ENCODE results near the gene CCDC60.

CCDC60 gene, protein sequence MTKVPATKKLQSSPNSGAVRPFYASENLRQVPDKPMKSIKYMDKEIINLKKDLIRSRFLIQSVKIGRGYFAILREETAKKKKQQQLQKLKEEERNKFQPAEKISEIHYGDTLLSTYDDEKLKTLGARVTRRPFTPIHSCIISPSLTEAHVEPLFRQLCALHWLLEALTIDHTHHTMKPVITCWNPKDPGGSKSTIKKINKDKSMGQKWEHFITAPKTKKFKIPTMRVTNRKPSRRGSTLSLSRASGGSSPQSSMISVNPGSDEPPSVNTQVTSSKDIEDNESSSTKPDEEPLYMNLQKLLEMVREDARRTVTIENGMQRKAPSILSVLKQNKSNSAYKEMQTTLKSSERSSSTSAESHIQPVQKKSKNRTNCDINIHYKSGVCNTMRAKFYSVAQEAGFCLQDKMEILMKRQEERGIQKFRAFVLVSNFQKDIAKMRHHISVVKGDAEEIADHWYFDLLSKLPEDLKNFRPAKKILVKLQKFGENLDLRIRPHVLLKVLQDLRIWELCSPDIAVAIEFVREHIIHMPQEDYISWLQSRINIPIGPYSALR

DNA sequence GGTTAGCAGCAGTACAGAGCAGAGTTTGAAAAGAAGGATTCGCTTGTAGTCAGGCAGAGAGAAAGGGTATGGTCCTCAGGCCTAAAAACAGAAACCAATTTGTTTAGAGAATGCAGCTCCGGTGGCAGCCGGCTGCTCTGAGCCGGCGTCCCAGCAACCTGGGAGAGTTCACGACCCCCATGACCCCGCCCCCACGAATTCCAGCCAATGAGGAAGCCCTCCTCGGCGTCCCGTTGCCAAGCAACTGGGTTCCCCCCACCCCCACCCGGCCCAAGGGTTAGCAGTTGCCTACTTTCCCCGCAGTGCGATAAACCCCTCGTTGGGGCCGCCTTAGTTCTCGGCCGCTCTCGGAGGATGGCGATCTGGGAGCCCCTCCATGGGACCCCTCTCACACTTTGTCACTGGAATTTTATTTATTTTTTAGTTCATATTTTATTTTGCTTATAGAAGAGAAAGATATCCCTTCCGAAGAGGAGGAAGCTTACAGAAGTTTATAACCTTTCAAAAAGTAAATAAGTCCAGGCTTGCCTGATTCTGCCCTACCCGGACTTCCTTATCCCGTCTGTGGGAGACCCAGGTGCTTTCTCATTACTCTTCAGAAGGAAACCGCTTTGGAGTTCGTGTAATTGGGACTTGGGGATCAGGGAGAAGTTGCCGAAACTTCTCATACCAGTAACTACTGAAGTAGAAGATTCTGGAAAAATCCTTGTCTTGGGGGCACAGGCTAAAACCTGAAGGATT, at the start of gene CCDC60:
Gene CCDC60, plus strand, starts transcription at position 300 of the 741 bp plus-strand sequence. CDS start 448 bp downstream, outside the sequence.
- peak in 1 of 58 donors; percentile 0 for DNase-seq

DNA sequence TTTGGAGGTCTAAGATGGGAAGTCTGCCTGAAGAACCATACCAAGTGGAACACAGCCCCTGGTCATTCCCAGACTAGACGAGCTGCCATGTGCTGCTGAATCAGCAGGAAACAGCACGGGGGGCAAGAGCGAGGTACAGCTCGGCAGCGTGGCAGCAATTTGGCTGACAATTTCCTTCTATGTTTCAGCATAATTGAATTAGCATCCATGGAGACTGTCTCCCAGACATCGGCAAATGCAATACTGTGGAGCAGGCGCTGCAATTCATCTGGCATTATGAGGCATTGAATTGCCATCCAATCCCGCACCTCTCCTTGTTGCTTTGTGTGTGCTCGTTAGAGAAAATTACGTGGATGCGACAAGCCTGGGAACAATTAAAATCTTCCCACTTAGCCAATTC, 46.0 kb upstream of the CCDC60 start:
- peak in 13 of 58 donors; percentile 2 to 41 (median 16) for DNase-seq

DNA sequence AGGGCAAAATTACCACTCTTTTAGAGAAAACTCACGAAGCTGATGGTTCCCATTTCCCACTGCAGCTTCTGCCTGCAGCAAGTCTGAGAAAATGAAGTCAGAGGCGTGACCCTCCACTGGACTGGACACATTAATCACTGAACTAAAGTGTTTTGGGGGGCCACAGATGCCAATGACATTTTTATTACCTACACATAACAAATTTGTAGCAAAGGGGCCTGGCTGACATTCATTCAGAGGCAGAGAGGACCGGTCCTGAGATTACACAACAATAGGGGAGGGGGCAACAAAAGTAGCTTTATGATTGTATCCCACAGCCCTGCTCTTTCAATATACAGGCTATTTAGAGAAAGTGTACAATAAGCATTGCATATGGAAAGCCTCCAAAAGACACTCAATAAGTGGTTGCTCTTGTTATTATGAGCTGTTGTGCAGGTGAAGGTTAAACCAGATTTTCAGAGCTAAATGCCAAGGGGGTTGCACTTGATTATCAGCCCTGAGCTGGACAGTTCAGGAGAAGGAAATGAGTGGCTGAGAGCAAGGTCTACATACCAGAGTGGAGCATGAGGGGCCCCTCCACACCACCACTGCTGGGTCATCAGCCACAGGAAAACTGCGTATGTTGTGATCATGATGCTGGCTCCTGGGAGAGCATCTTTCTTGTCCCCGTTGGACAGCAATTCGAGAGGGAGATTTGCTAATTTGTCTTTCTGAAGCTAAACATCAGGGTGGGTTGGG, 41.5 kb upstream of the CCDC60 start:
- no peak for DNase-seq

DNA sequence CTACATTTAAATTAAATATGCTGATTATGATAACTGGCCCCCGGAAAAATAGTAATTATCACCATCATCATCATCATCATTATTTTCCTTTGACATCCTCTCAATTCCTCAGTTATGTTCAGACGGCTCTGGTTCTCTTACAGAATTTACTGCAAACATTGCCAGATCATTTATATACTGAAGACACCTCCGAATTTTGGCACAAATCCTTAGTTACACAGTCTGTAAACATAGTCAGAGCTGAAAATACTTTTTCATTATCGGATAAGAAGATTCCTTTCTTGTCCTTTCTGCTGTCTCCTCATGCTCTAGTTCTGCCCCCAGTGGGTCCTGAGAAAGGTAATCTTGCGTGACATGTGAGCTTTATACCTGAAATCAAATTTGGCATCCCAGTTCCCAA, 40.3 kb upstream of the CCDC60 start:
- DNase-seq = no peak

DNA sequence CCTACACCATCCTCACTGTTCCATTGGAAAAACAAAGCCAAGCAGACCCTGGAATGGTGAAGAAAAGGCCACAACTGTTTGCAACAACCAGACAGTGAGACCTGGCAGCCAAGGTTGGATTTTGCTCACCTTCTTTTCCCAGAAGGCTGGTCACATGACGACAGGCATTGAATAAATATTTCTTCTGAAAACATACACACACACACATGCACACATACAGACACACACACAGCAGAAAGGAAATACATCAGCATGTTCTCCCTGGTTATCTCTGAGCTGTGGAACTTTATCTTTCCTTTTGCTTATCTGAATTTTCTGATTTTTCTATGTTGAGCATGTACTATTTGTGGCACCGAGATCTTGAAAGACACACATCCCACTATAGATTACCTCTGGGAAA, 38.0 kb upstream of the CCDC60 start:
- DNase-seq = no peak

DNA sequence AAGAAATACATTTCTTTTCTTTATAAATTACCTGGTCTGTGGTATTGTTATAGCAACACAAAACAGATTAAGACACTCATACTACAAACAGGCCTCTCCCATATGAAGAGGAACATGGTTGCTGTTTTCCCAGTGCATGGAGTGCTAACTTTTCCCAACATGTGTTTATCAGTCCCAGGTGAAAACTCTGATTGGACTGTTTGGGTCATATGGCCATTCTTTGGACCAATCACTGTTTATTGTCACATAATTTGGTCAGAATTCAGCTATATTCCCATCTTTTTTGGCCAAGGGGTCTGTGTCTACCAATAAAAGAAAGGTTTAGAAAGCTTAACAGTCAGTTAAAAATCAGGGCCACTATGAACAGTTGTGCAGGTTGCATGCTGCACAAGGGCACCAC, 35.4 kb upstream of the CCDC60 start:
- no peak for DNase-seq

DNA sequence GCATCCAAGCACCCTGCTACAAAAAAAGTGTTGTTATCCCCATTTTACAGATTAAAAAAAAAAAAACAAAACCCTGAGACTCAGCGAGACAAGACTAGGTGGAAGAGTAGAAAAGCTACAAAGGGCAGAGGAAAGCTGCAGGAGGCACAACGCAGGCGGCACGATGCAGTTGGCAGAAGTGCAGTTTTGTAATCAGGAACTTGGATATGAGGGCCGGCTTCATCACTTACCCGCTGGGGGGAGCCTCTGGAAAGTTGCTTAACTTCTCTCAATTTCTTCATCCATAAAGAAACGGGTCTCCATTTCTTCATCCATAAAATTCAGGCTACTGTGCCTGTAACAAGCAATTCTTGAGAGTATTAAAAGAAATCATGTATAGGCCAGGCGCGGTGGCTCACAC, 33.1 kb upstream of the CCDC60 start:
- peak in 4 of 58 donors; percentile 3 to 21 (median 9) for DNase-seq

DNA sequence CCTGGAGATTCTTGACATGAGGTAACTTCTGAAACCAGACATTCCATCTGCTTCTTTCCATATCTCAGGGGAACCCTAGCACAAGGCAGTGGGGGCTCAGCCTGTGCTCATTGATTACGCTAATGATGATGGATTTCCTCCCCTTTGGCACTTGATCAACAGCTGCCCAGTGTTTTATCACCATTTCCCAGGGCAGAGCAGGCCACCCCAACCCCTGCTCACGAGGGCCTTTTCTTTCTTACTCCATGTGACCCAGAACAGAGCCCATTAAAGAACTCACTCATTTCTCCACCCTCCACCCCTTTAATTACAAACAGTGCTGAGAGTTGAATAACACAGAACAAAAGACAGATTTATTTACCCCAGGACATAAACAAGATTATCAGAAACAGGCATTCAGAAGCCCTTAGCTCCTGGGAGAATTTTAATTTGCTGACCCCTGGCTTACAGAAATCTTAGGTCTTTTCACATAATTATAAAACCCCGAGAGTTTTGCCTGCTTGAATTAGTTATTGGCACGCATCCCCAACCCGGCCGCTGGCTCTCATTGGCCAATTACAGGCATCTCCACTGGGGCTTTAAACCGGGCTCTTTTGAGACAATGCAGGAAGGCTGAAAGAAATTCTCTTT, 32.0 kb upstream of the CCDC60 start:
- peak in 41 of 58 donors; percentile 1 to 77 (median 17) for DNase-seq

DNA sequence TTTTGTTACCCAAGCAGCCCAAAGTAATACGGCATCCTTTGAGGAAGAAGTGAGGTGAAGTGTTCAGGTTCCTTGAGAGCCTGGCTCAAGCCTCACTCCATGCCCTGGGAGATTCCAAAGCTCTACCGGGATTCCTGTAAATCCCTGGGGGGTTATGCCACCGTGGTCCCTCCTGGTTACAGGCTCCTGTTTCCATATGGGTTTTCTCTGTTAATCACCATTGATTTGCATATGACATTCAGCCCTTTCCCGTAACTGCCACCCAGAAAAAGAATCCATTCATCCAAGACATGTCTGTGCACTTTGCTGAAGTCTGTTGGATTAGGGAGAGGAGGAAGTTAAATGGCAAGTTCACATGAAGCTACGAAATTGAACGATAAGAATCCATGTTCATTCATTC, 27.9 kb upstream of the CCDC60 start:
- no peak for DNase-seq

DNA sequence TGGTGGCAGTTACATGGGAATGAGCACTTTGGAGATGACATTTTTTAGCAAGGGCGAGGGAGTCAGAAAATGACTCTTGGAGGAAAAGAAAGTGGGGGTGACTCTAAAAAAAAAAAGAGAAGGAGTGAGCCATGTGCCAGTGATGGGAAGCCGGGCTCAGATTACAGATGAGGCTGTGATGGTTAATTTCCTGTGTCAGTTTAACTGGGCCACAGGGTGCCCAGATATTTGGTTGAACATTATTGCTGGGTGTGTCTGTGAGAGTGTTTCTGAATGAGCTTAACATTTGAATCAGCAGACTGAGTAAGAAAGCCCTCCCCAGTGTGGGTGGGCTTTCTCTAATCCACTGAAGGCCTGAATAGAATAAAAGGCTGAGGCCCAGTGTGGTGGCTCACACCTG, 26.8 kb upstream of the CCDC60 start:
- DNase-seq = no peak

DNA sequence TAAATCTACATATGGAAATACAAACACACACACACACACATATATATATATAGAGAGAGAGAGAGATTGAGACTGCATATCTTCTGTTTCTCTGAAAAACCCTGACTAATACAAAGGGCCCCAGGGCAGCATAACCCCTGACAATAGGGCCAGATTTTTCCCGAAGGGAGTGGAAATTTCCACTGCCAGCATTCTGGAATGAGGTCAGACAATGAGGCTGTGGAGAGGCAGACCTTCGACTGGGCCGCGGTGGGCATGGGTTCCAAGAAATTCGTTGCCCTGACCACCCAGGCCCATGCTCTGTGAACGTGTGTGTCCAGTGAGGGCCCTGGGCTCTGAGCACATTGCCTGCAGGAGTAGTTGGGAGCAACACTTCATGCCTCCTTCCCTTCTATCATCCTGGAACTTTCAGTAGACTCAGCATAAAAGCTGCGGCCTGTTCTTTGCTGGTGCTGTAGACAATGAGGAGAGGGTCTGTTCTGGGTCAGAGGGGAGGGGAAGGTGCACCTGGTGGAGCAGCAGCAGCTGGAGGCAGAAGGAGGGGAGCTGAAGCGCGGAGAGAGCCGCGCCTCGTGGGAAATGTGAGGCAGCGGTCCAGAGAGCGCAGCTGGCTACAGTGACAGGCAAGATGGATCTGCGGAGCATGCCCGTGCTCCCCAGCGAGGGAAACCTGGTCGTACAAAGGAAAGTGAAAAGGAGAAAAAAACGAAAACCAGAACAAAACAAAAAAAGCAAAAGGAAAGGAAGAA, 25.6 kb upstream of the CCDC60 start:
- DNase-seq = no peak

DNA sequence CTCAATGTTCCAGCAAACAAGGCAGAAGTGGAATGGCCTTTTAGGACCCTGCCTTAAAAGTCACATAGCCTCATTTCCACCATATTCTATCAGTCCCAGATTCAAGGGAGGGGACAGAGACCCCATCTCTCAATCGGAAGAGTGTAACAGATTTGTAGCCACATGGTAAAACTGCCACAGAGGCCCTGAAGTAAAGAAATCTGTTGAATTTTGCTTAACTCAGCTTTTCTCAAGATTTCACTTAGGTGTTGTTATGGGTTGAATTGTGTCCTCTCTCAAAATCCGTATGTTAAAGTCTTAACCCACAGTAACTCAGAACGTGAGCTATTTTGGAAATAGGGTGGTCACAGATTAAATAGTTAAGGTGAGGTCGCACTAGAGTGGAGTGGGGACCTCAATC, 22.7 kb upstream of the CCDC60 start:
- no peak for DNase-seq

DNA sequence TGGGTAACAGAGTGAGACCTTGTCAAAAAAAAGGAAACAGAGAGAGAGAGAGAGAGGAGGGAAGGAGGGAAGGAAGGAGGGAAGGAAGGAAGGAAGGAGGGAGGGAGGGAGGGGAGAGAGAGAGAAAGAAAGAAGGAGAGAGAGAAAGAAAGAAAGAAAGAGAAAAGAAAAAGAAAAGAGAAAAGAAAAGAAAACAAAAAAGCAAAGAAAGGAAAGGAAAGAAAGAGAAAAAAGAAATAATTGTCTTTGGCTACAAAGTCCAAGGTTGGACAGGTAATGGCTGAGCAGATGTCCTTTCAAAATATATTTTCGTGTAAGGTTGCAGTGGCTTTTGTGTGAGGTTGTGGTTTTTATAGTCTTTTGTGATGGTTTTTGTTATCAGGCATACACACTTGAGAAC, 21.6 kb upstream of the CCDC60 start:
- no peak for DNase-seq

DNA sequence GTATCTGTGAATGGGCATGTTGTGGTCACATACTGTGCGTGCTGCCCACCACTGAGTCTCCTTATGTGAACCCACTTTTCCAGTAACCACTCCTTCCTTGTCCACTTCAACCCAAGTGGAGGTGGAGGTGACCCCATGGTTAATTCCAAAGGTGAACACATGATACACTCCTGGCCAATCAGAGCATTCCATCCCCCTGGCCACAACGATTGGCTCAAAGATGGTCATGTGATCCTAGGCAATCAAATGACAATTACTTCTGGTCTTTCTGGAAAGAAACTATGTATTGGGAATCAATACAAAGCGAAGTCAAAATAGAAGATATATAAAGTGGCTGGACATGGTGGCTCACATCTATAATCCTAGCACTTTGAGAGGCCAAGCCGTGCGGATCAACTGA, 20.2 kb upstream of the CCDC60 start:
- DNase-seq = no peak

DNA sequence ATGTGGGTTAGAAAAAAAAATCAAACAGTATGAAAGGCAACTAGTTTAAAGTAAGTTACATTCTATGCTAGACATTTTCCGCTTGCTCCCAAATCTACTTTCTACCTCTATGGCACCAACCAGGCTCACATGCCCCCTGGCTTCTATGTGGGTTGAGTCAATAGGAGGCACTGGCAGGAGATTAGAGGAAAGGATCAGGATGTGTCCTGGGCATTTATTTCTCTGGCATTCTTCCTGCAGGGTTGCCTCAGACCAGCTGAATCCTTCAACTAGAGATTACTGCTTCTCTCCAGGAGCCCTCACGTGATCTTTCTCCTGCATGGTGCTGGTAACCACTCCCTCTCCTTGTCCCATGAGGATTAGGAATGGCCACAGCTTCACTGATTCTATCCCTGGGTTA, 14.9 kb upstream of the CCDC60 start:
- DNase-seq = no peak

DNA sequence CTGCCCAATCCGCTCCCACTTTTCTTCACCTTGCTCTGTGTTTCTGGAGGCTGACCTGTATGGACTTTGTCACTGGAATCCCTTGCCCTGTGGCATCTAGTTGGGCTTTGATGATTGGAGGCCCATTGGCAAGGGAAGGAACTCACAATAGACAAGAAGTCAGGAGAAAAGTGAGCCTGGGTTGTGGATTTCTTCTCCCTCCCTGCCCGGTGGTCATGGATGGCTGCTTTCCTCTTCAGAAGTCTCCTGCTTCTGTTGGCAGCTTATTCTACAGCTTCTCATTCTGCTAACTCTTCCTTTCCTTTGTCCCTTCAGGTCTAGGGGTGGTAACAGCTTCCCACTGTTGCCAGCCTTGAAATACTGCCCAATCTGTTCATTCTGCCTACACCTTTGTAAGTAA, 13.9 kb upstream of the CCDC60 start:
- DNase-seq = no peak

DNA sequence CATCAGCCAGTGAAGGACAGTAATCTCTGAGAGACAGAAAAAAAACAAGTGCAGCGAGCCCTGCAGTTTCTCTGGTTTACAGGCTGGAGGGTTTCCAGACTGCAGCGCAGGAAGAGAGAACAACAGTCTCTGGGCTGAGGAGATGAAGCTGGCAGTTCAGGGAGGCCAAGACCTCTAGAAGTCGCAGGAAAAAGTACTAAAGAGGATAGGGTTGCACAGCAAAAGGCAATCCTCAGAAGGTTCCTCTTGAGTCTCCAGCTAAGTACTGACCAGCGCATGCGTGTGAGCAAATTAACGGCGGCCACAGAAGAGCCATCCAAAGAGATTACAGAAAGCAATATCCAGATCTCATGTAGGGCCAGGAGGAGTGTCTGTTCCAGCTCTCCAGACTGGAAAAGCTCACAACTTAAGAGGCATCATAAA, 12.2 kb upstream of the CCDC60 start:
- DNase-seq = no peak

DNA sequence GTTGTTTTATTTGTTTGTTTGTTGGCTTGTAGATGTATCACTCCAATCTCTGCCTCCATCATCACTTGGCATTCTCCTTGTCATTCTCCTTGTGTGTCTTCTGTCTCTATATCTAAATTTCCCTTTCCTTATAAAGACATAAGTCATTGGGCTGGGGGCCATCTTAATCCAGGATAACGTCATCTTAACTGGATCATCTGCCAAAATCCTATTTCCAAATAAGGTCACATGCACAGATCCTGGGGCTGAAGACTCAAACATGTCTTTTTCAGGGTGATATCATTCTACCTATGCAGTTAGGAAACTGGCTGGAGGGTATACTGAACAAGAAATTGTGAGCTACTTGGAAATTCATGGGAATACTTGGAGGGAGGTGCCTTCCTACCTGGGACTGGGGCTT, 8.7 kb upstream of the CCDC60 start:
- DNase-seq = no peak

DNA sequence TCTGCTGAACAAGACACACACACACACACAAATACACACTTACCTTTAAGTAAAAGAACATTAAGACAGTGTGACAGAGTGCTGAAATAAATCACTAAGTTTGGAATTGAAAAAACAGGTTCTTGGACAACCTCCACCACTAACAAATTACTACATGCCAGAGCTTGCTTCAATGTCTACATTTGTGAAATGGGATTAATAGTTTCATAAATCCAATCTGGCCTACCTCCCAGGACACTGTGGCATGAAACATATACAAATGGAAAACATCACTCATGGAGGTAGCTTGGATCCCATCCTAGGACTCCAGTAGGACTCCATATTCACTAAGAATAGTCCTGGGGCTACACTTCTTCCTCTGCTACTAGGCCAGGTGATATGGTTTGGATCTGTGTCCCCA, 8.2 kb upstream of the CCDC60 start:
- no peak for DNase-seq

DNA sequence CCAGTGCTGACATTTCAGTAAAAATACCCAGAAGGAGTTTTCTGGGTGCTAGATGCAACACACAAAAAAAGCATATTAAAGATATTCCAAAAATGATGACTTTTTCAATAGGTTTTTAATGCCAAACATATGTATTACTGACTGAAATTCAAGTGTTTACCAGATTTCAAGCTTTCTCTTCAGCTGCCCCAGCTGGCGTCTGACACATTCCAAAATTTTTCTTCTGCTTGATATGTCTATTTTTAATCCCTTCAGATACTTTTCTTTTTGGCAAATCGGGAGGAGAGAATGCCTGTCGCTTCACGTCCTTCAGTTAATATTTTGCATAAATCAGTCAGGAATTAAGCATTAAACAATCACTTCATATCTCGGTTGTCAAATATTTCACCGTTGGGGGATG, 7.1 kb upstream of the CCDC60 start:
- DNase-seq = peak in 3 of 58 donors; percentile 6 to 24 (median 9)

All from anterior cingulate cortex (tissue), 58 donors.